Hepatocyte (in vitro differentiated cells): ENCODE data around the gene PID1. TPM values are rescaled to one million over a fixed set of nuclear protein-coding genes. Genes with fewer than 3 reads are reported as not detected.
A peak's percentile ranks its signal among the peaks of the same experiment; 100 is the strongest.

Experiments
- DNase-seq: peaks from one replicate; pipeline ENCODE4 v3.0.0-alpha.2; 2016; ENCODE audit warnings: low spot score
- H2AFZ ChIP-seq: fragments of 200-600 bp; sonication (generic); 2 replicates; pipeline ENCODE4 v1.6.0; 2016; ENCODE audit warnings: antibody characterized with exemption, mild to moderate bottlenecking
- H3K27ac ChIP-seq: fragments of 200-600 bp; sonication (generic); 2 replicates; pipeline ENCODE4 v1.5.1; 2016; ENCODE audit warnings: mild to moderate bottlenecking
- H3K27me3 ChIP-seq: fragments of 200-600 bp; sonication (generic); 2 replicates; pipeline ENCODE4 v1.6.1; 2016
- H3K36me3 ChIP-seq: fragments of 200-600 bp; sonication (generic); replicated peaks from 2 replicates; pipeline ENCODE4 v1.5.1; 2016; ENCODE audit warnings: low read depth; ENCODE audit not compliant: insufficient read depth
- H3K4me1 ChIP-seq: fragments of 200-600 bp; sonication (generic); 2 replicates; pipeline ENCODE4 v1.5.1; 2016; ENCODE audit warnings: mild to moderate bottlenecking, moderate library complexity; ENCODE audit not compliant: insufficient read depth
- H3K4me2 ChIP-seq: fragments of 200-600 bp; sonication (generic); 2 replicates; pipeline ENCODE4 v1.6.0; 2016
- H3K4me3 ChIP-seq: fragments of 200-600 bp; sonication (generic); 2 replicates; pipeline ENCODE4 v1.5.1; 2016; ENCODE audit warnings: mild to moderate bottlenecking
- H3K79me2 ChIP-seq: fragments of 200-600 bp; sonication (generic); 2 replicates; pipeline ENCODE4 v1.6.0; 2017; ENCODE audit warnings: mild to moderate bottlenecking
- H3K9me2 ChIP-seq: fragments of 200-600 bp; sonication (generic); replicated peaks from 2 replicates; pipeline ENCODE4 v1.6.0; 2017; ENCODE audit warnings: mild to moderate bottlenecking; ENCODE audit not compliant: insufficient read depth
- H3K9me3 ChIP-seq: fragments of 200-600 bp; sonication (generic); 2 replicates; pipeline ENCODE4 v1.5.1; 2016; ENCODE audit warnings: low read depth, mild to moderate bottlenecking
- H4K20me1 ChIP-seq: fragments of 200-600 bp; sonication (generic); 2 replicates; pipeline ENCODE4 v1.6.0; 2016; ENCODE audit warnings: mild to moderate bottlenecking; ENCODE audit not compliant: insufficient read depth, poor library complexity, severe bottlenecking
- EZH2 ChIP-seq: fragments of 200-600 bp; sonication (generic); IDR thresholded peaks from 2 replicates; pipeline ENCODE4 v1.6.1; 2016; ENCODE audit warnings: antibody characterized with exemption, mild to moderate bottlenecking, borderline replicate concordance
- EZH2phosphoT487 ChIP-seq: fragments of 200-600 bp; sonication (generic); IDR thresholded peaks from one replicate; pipeline ENCODE4 v1.6.1; 2018; ENCODE audit warnings: antibody characterized with exemption, mild to moderate bottlenecking, low read depth, moderate library complexity; ENCODE audit not compliant: unreplicated experiment, severe bottlenecking
- WGBS: methylation state at CpG from one replicate; pipeline ENCODE4 v1.1.6; 2016; ENCODE audit warnings: low lambda C conversion rate; ENCODE audit errors: missing lambda C conversion rate; 5-methylcytosine and 5-hydroxymethylcytosine counted together
- polyA plus RNA-seq: library from polyadenylated mRNA; unstranded; fragments of >200 nt; fragmentation: Nextera tagmentation; extraction: Ambion mirVana; gene quantifications from 2 replicates; pipeline ENCODE4 v1.2.1, GENCODE V29; 2016
- total RNA-seq: library from RNA; depleted of rRNA; stranded (reverse); fragments of >200 nt; gene quantifications from 2 replicates; pipeline ENCODE4 v1.2.3, GENCODE V29; 2014
- TF ChIP-seq, protein P1 (sequence below): fragments of 200-600 bp; sonication (generic); IDR thresholded peaks from 2 replicates; pipeline ENCODE4 v1.5.1; 2016; ENCODE audit warnings: antibody characterized with exemption, mild to moderate bottlenecking; ENCODE audit not compliant: poor library complexity

The PID1 gene
- total and polyA plus RNA-seq, 2 experiments from 2014 or later: 26.7 to 31.1 TPM

DNA sequence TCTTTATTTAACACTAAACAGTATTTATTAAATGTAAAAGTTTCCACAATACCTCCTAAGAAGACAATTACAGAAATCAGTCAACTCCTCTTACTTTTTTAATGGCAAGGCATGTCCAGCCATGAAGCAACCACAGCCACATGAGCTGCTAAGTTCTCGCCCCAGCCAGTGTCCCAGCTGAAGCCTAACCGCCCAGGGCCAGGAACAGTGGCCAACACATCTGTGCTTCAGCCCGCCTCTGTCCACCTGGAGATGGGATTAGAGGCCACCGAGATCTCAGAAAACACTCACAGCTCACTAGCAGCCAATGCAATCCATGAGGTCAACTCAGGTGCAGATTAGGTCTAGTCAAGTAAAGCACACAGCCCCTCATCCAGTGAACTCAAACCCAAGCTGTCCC lies 40.2 kb downstream of the PID1 start:
- no peaks in the 10 kb centered on the region for H3K27me3 ChIP-seq
- H3K4me1 ChIP-seq: peaks cover 17% of the 10 kb centered on the region
- no peaks in the 10 kb centered on the region for H4K20me1 ChIP-seq
- H3K36me3 ChIP-seq: no peaks in the 10 kb centered on the region
- no peaks in the 10 kb centered on the region for H3K9me3 ChIP-seq
- H3K9me2 ChIP-seq: no peaks in the 10 kb centered on the region
- H3K79me2 ChIP-seq: peaks cover 9% of the 10 kb centered on the region
- WGBS: 63% methylated on average over 4 of the region's 4 CpGs
- TF ChIP-seq, protein P1, sequence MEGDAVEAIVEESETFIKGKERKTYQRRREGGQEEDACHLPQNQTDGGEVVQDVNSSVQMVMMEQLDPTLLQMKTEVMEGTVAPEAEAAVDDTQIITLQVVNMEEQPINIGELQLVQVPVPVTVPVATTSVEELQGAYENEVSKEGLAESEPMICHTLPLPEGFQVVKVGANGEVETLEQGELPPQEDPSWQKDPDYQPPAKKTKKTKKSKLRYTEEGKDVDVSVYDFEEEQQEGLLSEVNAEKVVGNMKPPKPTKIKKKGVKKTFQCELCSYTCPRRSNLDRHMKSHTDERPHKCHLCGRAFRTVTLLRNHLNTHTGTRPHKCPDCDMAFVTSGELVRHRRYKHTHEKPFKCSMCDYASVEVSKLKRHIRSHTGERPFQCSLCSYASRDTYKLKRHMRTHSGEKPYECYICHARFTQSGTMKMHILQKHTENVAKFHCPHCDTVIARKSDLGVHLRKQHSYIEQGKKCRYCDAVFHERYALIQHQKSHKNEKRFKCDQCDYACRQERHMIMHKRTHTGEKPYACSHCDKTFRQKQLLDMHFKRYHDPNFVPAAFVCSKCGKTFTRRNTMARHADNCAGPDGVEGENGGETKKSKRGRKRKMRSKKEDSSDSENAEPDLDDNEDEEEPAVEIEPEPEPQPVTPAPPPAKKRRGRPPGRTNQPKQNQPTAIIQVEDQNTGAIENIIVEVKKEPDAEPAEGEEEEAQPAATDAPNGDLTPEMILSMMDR: no peak
- TF ChIP-seq EZH2: no peak
- no peak for TF ChIP-seq EZH2phosphoT487
- H3K4me3 ChIP-seq: no peak overlapping the region
- no peak overlapping the region for H2AFZ ChIP-seq
- no peak overlapping the region for H3K27ac ChIP-seq
- H3K4me2 ChIP-seq: no peak overlapping the region
- DNase-seq: no peak

DNA sequence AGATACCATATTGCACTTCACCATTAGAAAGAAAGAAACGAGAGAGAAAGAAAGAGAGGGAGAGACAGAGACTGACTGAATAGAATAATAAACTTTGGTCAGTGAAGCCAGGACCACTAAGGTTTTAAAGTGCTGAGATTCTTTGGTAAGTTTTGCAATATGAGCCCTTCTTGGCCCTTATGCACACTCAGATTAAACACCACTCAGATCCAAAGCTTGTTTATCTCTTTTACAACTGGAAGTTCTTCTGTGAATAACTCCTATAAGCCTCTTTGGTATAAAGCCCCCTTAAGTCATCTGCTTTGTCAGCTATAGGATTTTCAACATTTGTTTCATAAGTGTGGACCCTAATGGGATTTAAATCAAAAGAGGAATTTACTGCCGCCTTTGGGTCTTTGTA lies 40.8 kb downstream of the PID1 start:
- H3K36me3 ChIP-seq: no peaks in the 10 kb centered on the region
- H3K9me3 ChIP-seq: no peaks in the 10 kb centered on the region
- H3K4me3 ChIP-seq: no peak overlapping the region
- peaks cover 9% of the 10 kb centered on the region for H3K79me2 ChIP-seq
- TF ChIP-seq EZH2 (no peak), EZH2phosphoT487 (no peak)
- TF ChIP-seq, protein P1: no peak
- H3K27me3 ChIP-seq: no peaks in the 10 kb centered on the region
- H3K9me2 ChIP-seq: no peaks in the 10 kb centered on the region
- H4K20me1 ChIP-seq: no peaks in the 10 kb centered on the region
- peaks cover 17% of the 10 kb centered on the region for H3K4me1 ChIP-seq
- WGBS: 53% methylated on average over 2 of the region's 2 CpGs
- peak overlapping the region; percentile 62 for H3K4me2 ChIP-seq
- DNase-seq: no peak
- H3K27ac ChIP-seq: peak overlapping the region; percentile 53
- no peak overlapping the region for H2AFZ ChIP-seq

DNA sequence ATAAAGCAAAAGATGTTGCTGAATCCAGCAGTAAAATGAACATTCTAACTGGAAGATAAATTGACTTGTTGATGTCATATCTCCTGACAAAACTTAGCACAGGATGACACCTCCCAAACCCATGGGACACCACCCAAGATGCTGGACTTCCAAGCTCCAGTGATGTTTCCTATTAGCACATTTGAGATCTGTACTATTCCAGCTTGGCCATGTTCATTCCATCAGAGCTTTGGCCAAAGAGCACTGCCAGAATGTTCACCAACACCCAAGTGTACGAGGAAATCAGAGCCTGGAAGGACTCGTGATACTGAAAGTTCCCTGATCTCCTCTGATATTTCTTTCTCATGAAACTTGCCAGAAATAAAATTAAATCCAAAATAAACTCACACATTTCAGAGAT lies 44.7 kb downstream of the PID1 start:
- H3K4me2 ChIP-seq: no peak overlapping the region
- no peaks in the 10 kb centered on the region for H3K9me3 ChIP-seq
- no peak overlapping the region for H3K4me3 ChIP-seq
- H2AFZ ChIP-seq: no peak overlapping the region
- H4K20me1 ChIP-seq: no peaks in the 10 kb centered on the region
- TF ChIP-seq EZH2: no peak
- TF ChIP-seq, protein P1: no peak
- TF ChIP-seq EZH2phosphoT487: no peak
- no peak for DNase-seq
- no peaks in the 10 kb centered on the region for H3K27me3 ChIP-seq
- H3K27ac ChIP-seq: no peak overlapping the region
- H3K79me2 ChIP-seq: peaks cover 8% of the 10 kb centered on the region
- 78% methylated on average over 2 of the region's 2 CpGs for WGBS
- no peaks in the 10 kb centered on the region for H3K36me3 ChIP-seq
- H3K4me1 ChIP-seq: peaks cover 17% of the 10 kb centered on the region
- no peaks in the 10 kb centered on the region for H3K9me2 ChIP-seq

DNA sequence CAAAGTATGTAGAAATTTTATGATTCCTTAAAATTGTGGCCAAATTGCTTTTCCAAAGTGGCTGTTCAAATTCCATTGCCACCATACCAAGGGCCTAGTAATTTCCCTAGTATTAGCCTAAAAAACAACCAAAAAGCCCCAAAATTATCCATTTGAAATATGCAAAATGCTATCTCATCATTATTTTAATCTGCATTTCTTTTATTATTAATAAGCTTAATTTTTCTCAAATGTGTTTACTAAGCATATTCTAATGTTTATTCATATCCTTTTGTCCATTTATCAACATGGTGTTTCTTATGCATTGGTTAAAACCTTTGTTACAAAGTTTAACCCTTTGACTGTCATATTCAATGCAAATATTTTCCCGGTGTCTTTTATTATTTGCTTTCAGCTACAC lies 48.0 kb downstream of the PID1 start:
- Histone ChIP-seq H3K4me1 (no peaks in the 10 kb centered on the region), H3K27me3 (no peaks in the 10 kb centered on the region), H4K20me1 (no peaks in the 10 kb centered on the region), H3K4me3 (no peak overlapping the region), H3K9me3 (no peaks in the 10 kb centered on the region), H3K9me2 (no peaks in the 10 kb centered on the region), H3K4me2 (no peak overlapping the region), H3K36me3 (no peaks in the 10 kb centered on the region), H3K27ac (no peak overlapping the region), H3K79me2 (peaks cover 16% of the 10 kb centered on the region), H2AFZ (no peak overlapping the region)
- WGBS: 96% methylated on average over 1 of the region's 1 CpG
- TF ChIP-seq EZH2 (no peak), EZH2phosphoT487 (no peak)
- TF ChIP-seq, protein P1: no peak
- no peak for DNase-seq
